K562 (cell line): ENCODE data around the gene ERMARD. TPM values are rescaled to one million over a fixed set of nuclear protein-coding genes. Genes with fewer than 3 reads are reported as not detected.

ENCODE experiments used
- ATAC-seq: fragments of 200-7000 bp; cut with Tn5 transposase; 3 replicates; pipeline ENCODE4 v1.9.1; 2020; ENCODE audit warnings: moderate library complexity
- BruUV-seq: library from RNA; stranded (reverse); fragments of 400-500 nt; replicated peaks from 2 replicates; lab custom pipeline; 2021; lab: Mats Ljungman, UMichigan
- CTCF ChIA-PET: fragments of 300-600 bp; formaldehyde crosslinking; extraction: SDS; loops from one replicate; lab custom pipeline; 2021; ENCODE audit warnings: low intra/inter-chr PET ratio; lab: Yijun Ruan, JAX
- POLR2A ChIA-PET: fragments of 300-600, 350-650 bp; sonication (Branson Sonifier 250); formaldehyde crosslinking; extraction: SDS; loops from one replicate; lab custom pipeline; 2021; ENCODE audit warnings: antibody characterized with exemption, inconsistent platforms; lab: Yijun Ruan, JAX
- DNase-seq, 4 experiments: peaks; one replicate each; pipeline versions ENCODE4 v3.0.0 to v3.0.0-alpha.2; 2011 to 2018; ENCODE audit warnings: low spot score in 3 of 4, mixed read lengths in 3 of 4; ENCODE audit errors: extremely low read depth in 1 of 4
- FAIRE-seq: peaks from 2 replicates; lab custom pipeline; 2011; peaks lifted over from hg19 to GRCh38; lab: Jason Lieb, UNC
- H2AFZ ChIP-seq: 2 replicates; pipeline ENCODE4 v1.6.0; 2011; ENCODE audit warnings: low read depth, low read length, control low read depth, inconsistent platforms
- H3K27ac ChIP-seq: fragments of 200-600 bp; 3 replicates; pipeline ENCODE4 v1.8.0; 2011; ENCODE audit warnings: low read depth, mild to moderate bottlenecking, control low read depth, inconsistent platforms, low read length, moderate library complexity, mixed read lengths; ENCODE audit errors: extremely low read depth
- H3K27me3 ChIP-seq, 2 experiments: fragments of 300-600 bp in 1 of 2; 2 replicates in 1 of 2; 3 replicates in 1 of 2; pipeline versions ENCODE4 v1.6.0 to v1.8.0; 2011; ENCODE audit warnings: inconsistent platforms in 2 of 2, low read length in 2 of 2, mild to moderate bottlenecking in 1 of 2, mixed read lengths in 1 of 2, moderate library complexity in 1 of 2; ENCODE audit not compliant: control insufficient read depth in 2 of 2, insufficient read depth in 2 of 2
- H3K36me3 ChIP-seq: fragments of 300-600 bp; 3 replicates; pipeline ENCODE4 v1.8.0; 2011; ENCODE audit warnings: mild to moderate bottlenecking, low read length, inconsistent platforms; ENCODE audit not compliant: control insufficient read depth, insufficient read depth
- H3K4me1 ChIP-seq, 2 experiments: fragments of 200-600 bp in 1 of 2; replicated peaks in 1 of 2; 2 replicates in 1 of 2; 3 replicates in 1 of 2; pipeline versions ENCODE4 v1.5.1 to v1.8.0; 2011; ENCODE audit warnings: inconsistent platforms in 2 of 2, low read length in 2 of 2, mild to moderate bottlenecking in 1 of 2, mixed read lengths in 1 of 2, moderate library complexity in 1 of 2; ENCODE audit not compliant: control insufficient read depth in 2 of 2, insufficient read depth in 2 of 2
- H3K4me2 ChIP-seq: 2 replicates; pipeline ENCODE4 v1.6.1; 2011; ENCODE audit warnings: low read length, control low read depth, inconsistent platforms, mixed read lengths; ENCODE audit not compliant: insufficient read depth
- H3K4me3 ChIP-seq: fragments of 200-600 bp; sonication (generic), shearing (Covaris generic); 2 replicates; pipeline ENCODE4 v1.5.1; 2016; ENCODE audit warnings: control low read depth, inconsistent platforms
- H3K79me2 ChIP-seq: fragments of 200-600 bp; 3 replicates; pipeline ENCODE4 v1.8.0; 2011; ENCODE audit warnings: low read length, inconsistent platforms; ENCODE audit not compliant: control insufficient read depth, insufficient read depth
- H3K9ac ChIP-seq, 2 experiments: 2 replicates each; pipeline versions ENCODE4 v1.6.0 to v1.6.1; 2011; ENCODE audit warnings: low read depth in 2 of 2, low read length in 2 of 2, control low read depth in 1 of 2, inconsistent platforms in 1 of 2, mild to moderate bottlenecking in 1 of 2, mixed read lengths in 1 of 2; ENCODE audit not compliant: insufficient read depth in 1 of 2
- H3K9me1 ChIP-seq: one replicate; pipeline ENCODE4 v1.6.0; 2011; ENCODE audit warnings: inconsistent platforms, mild to moderate bottlenecking, low read length, moderate library complexity; ENCODE audit not compliant: control insufficient read depth, insufficient read depth
- H3K9me3 ChIP-seq: replicated peaks from 2 replicates; pipeline ENCODE4 v1.5.1; 2011; ENCODE audit warnings: low read depth, low read length, inconsistent platforms; ENCODE audit not compliant: control insufficient read depth, insufficient read depth
- H4K20me1 ChIP-seq: replicated peaks from 2 replicates; pipeline ENCODE4 v1.6.1; 2011; ENCODE audit warnings: low read length, inconsistent platforms, mixed read lengths; ENCODE audit not compliant: control insufficient read depth, insufficient read depth
- ETS2 ChIP-seq: IDR thresholded peaks from 2 replicates; pipeline ENCODE4 v1.6.1; 2016; ENCODE audit warnings: borderline replicate concordance, missing genetic modification characterization, mild to moderate bottlenecking, moderate library complexity, missing compliant biosample characterization; ENCODE audit not compliant: poor library complexity, severe bottlenecking
- ILK ChIP-seq: fragments of 450-650 bp; IDR thresholded peaks from 2 replicates; pipeline ENCODE4 v1.6.1; 2016; ENCODE audit warnings: missing genetic modification characterization, low read depth, mild to moderate bottlenecking, missing compliant biosample characterization, moderate library complexity, borderline replicate concordance
- KDM4B ChIP-seq, 2 experiments: fragments of 450-650 bp in 1 of 2; sonication (generic) in 1 of 2; IDR thresholded peaks; 2 replicates each; pipeline ENCODE4 v1.6.1; 2016 to 2017; ENCODE audit warnings: borderline replicate concordance in 2 of 2, antibody characterized with exemption in 1 of 2, low read depth in 1 of 2, mild to moderate bottlenecking in 1 of 2
- SMAD4 ChIP-seq: fragments of 250-450 bp; sonication (Bioruptor Pico); conservative IDR thresholded peaks from 2 replicates; pipeline ENCODE4 v1.8.0; 2021; ENCODE audit warnings: inconsistent platforms, mild to moderate bottlenecking, moderate library complexity
- SMARCA5 ChIP-seq: fragments of 450-650 bp; IDR thresholded peaks from 2 replicates; pipeline ENCODE4 v1.6.1; 2016
- SMC3 ChIP-seq: conservative IDR thresholded peaks from 2 replicates; pipeline ENCODE4 v1.6.1; 2011; ENCODE audit warnings: low read depth, low read length, improper control_type of control experiment; ENCODE audit not compliant: insufficient read depth
- TFAP4 ChIP-seq: sonication (generic); formaldehyde crosslinking; IDR thresholded peaks from 2 replicates; pipeline ENCODE4 v1.8.0; 2022; ENCODE audit warnings: missing genetic modification reagents, mild to moderate bottlenecking, moderate library complexity, borderline replicate concordance
- ZBTB40 ChIP-seq, 2 experiments: fragments of 450-650 bp in 1 of 2; sonication (generic) in 1 of 2; formaldehyde crosslinking in 1 of 2; IDR thresholded peaks; 2 replicates each; pipeline versions ENCODE4 v1.7.1 to v1.9.0; 2016 to 2022; ENCODE audit warnings: inconsistent platforms in 1 of 2, mild to moderate bottlenecking in 1 of 2, missing genetic modification reagents in 1 of 2
- ZBTB9 ChIP-seq: fragments of 450-650 bp; formaldehyde crosslinking; IDR thresholded peaks from 2 replicates; pipeline ENCODE4 v1.4.0; 2020; ENCODE audit warnings: mild to moderate bottlenecking, moderate library complexity
- ZNF766 ChIP-seq: fragments of 200-800 bp; sonication (Bioruptor generic); conservative IDR thresholded peaks from 2 replicates; pipeline ENCODE4 v1.6.1; 2016; ENCODE audit warnings: missing genetic modification characterization, missing compliant biosample characterization
- WGBS: fragments of 100-300 bp; shearing (Covaris generic); methylation state at CpG from one replicate; pipeline ENCODE4 v1.1.6; 2016; ENCODE audit warnings: low coverage, mixed read lengths; ENCODE audit not compliant: insufficient coverage; ENCODE audit errors: missing lambda C conversion rate; 5-methylcytosine and 5-hydroxymethylcytosine counted together
- in situ Hi-C: fragments of 300-500 bp; cut with MboI; formaldehyde crosslinking; loops from 4 replicates; pipeline ENCODE4 v1.15.0; 2018; ENCODE audit warnings: inconsistent platforms, mixed read lengths
- intact Hi-C: fragments of 100-400 bp; cut with micrococcal nuclease; formaldehyde crosslinking; loops from 2 replicates; pipeline ENCODE4 v1.14.2; 2022
- polyA plus RNA-seq, 8 experiments: library from polyadenylated mRNA; depleted of rRNA in 4 of 8; stranded (reverse) in 5 of 8; unstranded in 3 of 8; fragments of >200 nt; fragmentation: Nextera tagmentation in 2 of 8; fragmentation: Illumina TruSeq in 1 of 8; extraction: Ambion mirVana in 2 of 8; extraction: Trizol in 1 of 8; gene quantifications; 2 replicates each; pipeline versions ENCODE4 v1.2.1 to v1.2.3, GENCODE V29; 2011 to 2014; ENCODE audit warnings: inconsistent platforms in 1 of 8, missing spikeins in 1 of 8
- total RNA-seq, 7 experiments: library from RNA; depleted of rRNA in 6 of 7; stranded (reverse); fragments of >200 nt in 6 of 7; fragmentation: Illumina TruSeq in 2 of 7; extraction: Trizol in 2 of 7; gene quantifications; 2 replicates each; pipeline versions ENCODE4 v1.2.1 to v1.2.3, GENCODE V29; 2011 to 2021; ENCODE audit warnings: low replicate concordance in 1 of 7

The ERMARD gene
- total and polyA plus RNA-seq, 9 of the 15 experiments (the other 6 are each of a cell fraction or from before 2014, with no cell fraction given) = 14.5 to 68.6 (median 27.7) TPM

- Histone ChIP-seq H3K4me1 (peaks cover 9 to 16% of the 10 kb centered on the region in 2 experiments; a peak in 3 of 5 replicates), H3K9me1 (peaks cover 2% of the 10 kb centered on the region), H3K79me2 (no peaks in the 10 kb centered on the region), H3K9ac (no peak overlapping the region), H3K9me3 (no peaks in the 10 kb centered on the region), H3K27ac (no peak overlapping the region), H2AFZ (no peak overlapping the region), H3K36me3 (no peaks in the 10 kb centered on the region), H3K27me3 (peaks cover 23 to 48% of the 10 kb centered on the region in 2 experiments; a peak in 4 of 5 replicates), H3K4me3 (no peak overlapping the region), H4K20me1 (0 out of 2 replicates have a peak, but pooled peaks cover 11% of the 10 kb centered on the region), H3K4me2 (no peak overlapping the region)
- in situ Hi-C loops (no loop called here), intact Hi-C loops (no loop called here)
- BruUV-seq = no TSS peak
- WGBS = 13% methylated on average over 9 of the region's 9 CpGs
- CTCF ChIA-PET = no interaction called here
- DNase-seq (no peak), FAIRE-seq (no peak), ATAC-seq (no peak)
- POLR2A ChIA-PET = interaction anchor here (0.7 to 2.9 kb wide), 4 partner anchors 8 to 34 kb away, joined by 3 to 8 read pairs (median 4); partner anchors contain the start of genes DYNLT2 and ERMARD
- TF ChIP-seq KDM4B (IDR thresholded peaks at IDR 0.05; ENCODE audit: borderline replicate concordance in 2 of 2, low read depth in 1 of 2) (no peak), ETS2 (tag) (no peak), SMAD4 (CRISPR knock-in tag) (no peak), ZBTB9 (no peak), SMARCA5 (no peak), ILK (tag) (no peak), ZBTB40 (IDR thresholded peaks at IDR 0.05) (no peak), ZBTB40 (CRISPR knock-in tag; IDR thresholded peaks at IDR 0.05) (no peak), SMC3 (no peak), TFAP4 (CRISPR knock-in tag) (no peak), ZNF766 (CRISPR knock-in tag) (no peak)
These were observed 34.1 kb downstream of the ERMARD start for GRCh38 chr6:169785566-169785965.
